Globus pallidus (tissue), 1 donor: ENCODE data around the gene RAC2.

Source experiments
- DNase-seq: peaks from one replicate; pipeline ENCODE4 v3.0.0-alpha.2; 2015; ENCODE audit warnings: low spot score

The RAC2 gene

DNA sequence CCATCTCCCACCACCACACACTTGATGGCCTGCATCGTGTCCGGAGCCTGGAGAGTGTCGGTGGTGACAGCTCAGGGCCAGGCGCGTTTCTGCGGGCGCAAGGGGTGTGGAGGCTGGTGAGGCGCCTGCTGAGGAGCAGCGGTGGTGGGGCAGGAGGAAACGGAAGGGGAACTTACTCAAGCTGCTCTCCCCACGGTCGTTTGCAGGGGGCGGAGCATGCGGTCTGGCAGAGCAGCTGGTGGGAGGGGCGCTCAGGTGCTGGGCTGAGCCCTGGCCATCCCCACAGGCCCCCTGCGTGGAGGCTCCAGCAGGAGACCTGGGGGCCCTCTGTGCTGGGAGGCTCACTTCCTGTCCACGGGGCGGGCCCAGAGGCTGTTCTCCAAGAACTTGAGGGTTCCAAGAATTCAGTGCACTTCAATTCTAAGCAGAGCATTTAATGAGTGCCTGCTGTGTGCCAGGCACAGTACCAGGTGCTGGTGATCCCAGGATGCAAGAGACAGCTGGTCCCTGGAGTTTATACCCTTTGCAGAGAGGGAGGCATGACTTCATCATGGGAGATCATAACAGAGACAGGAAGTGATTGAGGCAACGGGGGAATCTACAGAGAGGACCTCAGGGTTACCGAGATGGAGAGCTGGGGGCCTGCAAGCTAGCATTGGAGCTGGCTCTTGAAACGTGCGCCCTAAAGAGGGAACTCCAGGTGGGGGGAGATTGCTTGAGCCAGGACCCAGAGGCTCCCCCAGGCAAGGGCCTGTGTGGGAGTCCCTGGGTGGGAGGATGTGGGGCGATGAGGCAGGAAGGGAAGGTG lies at the start of gene RAC2:
TSS of gene RAC2 (minus strand) at position 156 of the 808 bp plus-strand sequence. CDS start at position 35, 121 bp downstream.
- no peak for DNase-seq

DNA sequence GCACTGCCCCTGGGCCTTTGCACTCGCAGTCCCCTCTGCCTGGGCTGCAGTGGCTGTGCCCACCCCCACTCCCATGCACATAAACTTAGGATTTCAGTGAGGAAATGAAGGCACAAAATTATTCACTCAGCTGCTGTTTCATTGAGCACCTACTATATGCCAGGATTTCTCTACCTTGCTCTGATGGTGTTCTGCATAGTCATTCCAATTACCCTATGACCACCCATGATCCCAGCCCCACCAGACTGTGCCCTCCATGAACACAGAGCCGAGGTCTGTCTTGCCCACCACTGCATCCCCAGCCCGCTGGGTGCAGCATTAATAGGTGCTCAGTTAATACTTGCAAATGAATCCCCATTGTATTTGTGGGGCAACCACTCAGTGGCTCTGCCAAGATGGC lies 49.1 kb upstream of the RAC2 start:
- no peak for DNase-seq

DNA sequence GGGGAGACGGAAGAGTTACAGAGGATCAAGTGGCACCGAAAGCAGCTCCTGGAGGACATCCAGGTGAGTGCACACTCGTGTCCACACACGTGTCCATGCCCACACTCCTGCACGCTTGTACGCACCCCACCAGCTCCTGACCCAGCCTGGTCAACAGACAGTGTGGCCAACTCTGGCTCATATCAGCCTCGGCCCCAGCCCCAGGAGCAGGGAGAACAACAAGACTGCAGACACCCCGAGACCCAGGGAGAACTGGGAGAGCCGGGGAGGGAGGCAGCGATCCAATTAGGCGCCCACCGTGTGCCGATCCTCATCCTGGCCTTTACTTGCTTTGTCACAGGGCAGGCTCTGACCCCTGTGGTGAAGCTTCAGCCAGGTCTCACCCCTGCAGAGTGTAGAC lies 48.6 kb upstream of the RAC2 start:
- DNase-seq, result no peak

- DNase-seq, result no peak
Observed at GRCh38 chr22:37291559-37292298, 47.7 kb upstream of the RAC2 start.

GRCh38 chr22:37290737-37291136 lies 46.7 kb upstream of the RAC2 start:
- DNase-seq, result no peak

DNA sequence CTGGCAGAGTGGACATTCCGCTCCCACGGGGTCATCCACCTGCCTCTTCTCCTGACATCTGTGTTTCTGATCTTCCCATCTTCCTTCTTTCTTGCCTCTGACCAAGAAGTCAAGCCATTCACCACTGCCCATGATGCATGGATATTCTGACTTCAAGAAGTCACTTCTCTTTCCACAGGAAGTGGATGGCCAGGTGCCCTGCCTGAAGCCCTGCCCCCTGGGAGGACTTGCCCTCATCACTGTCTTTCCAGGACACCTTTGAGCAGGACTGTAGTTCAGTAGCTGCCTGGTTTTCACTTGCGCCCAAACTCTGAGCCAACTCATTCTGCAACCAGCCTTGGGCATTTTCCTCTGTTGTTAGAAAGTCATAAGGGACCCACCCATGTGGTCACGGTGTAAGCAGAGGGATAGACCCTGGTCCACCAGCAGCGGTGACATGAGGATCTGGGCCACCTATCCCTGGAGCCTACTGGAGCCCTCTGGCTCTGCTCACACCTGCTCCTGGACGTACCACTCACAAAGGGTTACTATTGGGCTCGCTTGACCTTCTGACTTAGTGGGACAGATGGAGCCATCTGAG lies 45.2 kb upstream of the RAC2 start:
- DNase-seq, result no peak

DNA sequence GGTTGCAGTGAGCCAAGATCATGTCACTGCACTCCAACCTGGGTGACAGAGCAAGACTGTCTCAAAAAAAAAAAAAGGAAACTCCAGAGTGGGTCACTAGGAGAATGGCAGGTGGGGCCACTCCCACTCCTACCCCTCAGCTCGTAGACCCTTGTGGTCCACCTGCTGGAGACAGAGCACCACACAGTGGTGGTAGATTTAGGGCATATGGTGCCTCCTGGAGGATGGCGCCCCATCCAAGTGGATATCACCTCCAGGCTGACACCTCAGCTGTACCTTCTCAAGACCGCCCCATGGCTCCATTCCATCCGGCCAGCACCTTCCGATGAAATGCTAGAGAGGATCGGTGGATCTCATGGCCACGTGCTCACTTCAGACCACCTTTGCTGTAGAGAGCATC lies 44.5 kb upstream of the RAC2 start:
- no peak for DNase-seq

DNA sequence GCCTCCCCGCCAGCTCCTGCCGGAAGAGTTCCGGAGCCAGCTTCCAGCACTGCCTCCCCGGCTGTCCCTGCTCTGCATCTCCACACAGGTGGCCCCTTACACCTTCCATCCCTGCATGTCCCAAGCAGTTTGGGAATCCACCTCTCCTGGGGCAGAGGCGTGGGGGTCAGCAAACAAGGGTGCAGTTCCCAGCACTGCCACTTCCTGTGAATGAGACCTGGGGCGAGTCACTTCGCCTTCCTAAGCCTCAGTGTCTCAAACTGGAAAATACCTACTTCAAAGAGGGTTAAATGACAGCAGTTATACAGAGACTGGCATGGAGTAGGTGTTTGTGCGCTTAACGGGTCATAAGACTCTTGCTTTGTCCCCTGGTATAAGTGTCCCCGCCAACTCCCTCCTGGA lies 43.5 kb upstream of the RAC2 start:
- DNase-seq, result no peak

GRCh38 chr22:37285937-37286336 lies 41.9 kb upstream of the RAC2 start:
- DNase-seq, result no peak

DNA sequence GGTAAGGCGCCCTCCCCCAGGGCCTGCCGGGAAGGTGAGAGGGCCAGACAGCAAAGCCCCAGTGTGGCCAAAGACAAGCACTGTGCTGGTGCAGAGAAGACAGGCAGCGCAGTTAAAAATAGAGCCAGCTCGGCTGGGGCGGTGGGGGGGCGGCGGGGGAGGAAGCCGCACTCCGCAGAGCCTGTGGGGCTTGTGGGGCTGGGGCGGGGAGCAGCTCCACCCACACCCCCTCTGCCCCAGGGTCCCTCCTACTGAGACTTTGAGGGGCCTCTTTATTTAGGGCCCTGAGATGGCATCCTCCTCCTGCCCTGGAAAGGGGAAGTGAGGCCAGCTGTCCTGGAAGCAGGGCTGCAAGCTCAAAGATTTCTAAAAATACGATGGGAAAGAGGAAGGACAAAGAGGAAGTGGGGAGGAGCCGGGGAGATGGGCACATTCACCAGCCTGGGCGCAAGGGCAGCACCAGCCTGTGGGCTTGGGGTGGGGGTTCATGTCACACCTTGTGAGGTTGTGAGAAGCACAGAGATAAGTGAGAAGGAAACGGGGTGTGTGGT lies 40.8 kb upstream of the RAC2 start:
- peak; percentile 74 for DNase-seq

- no peak for DNase-seq
Observed at GRCh38 chr22:37284126-37284804, 40.2 kb upstream of the RAC2 start.

- peak; percentile 29 for DNase-seq
Observed at GRCh38 chr22:37283393-37283937, 39.4 kb upstream of the RAC2 start.

- DNase-seq, result no peak
Observed at GRCh38 chr22:37282385-37282677, 38.3 kb upstream of the RAC2 start, which contains the start of gene CYTH4. Gene CYTH4 (plus strand): TSS chr22:37282508. CDS start chr22:37282570, 62 bp downstream.

DNA sequence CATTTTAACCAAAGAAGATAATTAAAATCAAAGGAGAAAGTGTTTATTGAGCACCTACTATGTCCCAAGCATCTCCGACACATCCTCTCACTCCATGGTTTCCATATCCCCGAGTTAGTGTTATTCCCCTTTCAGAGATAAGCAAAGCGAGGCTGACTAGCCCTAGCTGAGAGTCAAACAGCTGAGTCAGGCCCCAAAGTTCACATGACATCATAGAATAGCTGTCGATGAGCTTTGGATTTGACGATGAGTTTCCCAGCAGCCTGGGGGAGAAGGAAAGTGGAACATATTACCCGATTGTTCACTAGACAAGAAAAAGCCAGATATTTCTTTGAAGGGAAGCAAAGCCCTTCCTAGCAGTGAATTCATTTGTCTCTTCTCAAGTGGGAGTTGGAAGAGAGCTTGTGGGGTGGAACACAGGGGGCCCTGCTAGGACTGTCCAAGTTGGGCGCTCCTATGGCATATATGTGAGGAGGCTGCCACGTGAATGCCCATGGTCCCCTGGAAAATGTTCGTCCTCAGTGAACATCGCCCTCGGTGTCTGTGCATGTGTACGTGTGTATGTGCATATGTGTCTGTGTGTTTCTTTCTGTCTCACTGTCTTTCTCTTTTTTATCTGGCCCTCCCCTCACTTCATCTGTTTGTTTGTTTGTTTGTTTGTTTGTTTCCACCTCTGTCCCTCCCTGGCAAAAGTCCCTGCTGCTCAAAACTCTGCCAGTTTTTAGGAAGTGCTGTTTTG lies 37.7 kb upstream of the RAC2 start:
- no peak for DNase-seq

GRCh38 chr22:37281195-37281594 lies 37.1 kb upstream of the RAC2 start:
- DNase-seq, result no peak

GRCh38 chr22:37280718-37281117 lies 36.6 kb upstream of the RAC2 start:
- DNase-seq, result no peak

- DNase-seq, result no peak
Observed at GRCh38 chr22:37279331-37280181, 35.5 kb upstream of the RAC2 start.

GRCh38 chr22:37278261-37278660 lies 34.2 kb upstream of the RAC2 start:
- DNase-seq, result no peak

GRCh38 chr22:37277384-37277783 lies 33.3 kb upstream of the RAC2 start:
- no peak for DNase-seq

GRCh38 chr22:37276776-37277175 lies 32.7 kb upstream of the RAC2 start:
- DNase-seq, result no peak
